GM18519 (cell line): ENCODE measurements around the gene HECW1.
"Not testable (repeated sequence)": the region's sequence is repeated elsewhere in the genome, so short reads cannot be mapped to it uniquely, and the experiment has no call there.

Experiments used
- ATAC-seq: cut with Tn5 transposase; IDR thresholded peaks from one replicate; pipeline ENCODE4 v1.9.1; 2021; ENCODE audit warnings: mild to moderate bottlenecking, moderate library complexity; ENCODE audit not compliant: unreplicated experiment, low FRiP score

The HECW1 gene

DNA sequence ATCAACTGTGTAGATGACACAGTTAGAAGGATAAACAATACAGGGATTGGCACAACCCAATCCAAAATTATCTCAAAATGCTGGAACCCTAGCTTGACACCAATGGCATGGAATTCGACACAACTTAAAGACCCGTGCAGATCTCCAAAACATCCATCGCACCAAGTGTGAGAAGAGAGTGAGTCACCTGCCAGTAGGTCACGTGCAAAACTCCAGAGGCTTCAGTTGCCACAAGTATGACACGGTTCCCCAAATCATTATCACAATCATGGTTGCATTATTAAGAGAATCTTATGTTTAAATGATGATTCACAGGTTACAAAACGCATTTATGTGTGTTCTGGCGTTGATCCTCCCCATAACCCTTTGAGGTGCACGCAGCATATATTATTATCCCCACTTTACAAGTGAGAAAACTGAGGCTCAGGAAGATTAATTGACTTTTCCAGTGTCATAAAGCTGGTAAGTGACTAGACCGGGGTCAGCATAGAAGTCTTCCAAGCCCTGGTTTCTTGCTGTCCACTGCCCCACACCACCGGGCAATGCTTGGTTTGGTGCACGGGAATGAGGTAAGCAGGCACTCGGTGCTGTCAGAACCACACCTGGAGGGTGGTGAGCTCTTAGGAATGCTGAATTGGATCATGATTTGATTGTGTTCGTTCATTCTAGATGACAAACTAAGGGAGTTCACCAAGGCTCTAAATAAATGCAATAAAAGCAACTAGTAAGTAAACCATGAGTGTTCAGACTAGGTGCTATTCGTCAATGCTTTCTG, 446.9 kb downstream of the HECW1 start:
- ATAC-seq: no peak

DNA sequence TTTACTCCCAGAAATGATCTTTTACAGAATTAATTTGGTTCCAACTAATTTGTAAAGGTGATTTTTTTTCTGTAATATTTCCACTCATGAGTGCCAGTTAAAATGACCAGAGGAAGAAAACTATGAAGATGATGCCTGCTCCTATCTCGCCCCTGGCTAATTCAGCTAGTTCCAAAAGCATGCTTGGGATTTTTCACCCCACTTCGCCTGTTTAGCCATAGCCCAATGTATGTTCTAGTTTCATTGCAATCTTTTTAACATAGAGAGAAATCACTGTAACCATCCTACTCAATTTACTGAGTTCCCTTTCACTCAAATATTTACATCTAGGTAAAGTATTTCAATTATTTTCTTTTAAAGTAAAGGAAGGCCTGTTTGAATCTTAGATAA, 447.5 kb downstream of the HECW1 start:
- ATAC-seq: no peak

DNA sequence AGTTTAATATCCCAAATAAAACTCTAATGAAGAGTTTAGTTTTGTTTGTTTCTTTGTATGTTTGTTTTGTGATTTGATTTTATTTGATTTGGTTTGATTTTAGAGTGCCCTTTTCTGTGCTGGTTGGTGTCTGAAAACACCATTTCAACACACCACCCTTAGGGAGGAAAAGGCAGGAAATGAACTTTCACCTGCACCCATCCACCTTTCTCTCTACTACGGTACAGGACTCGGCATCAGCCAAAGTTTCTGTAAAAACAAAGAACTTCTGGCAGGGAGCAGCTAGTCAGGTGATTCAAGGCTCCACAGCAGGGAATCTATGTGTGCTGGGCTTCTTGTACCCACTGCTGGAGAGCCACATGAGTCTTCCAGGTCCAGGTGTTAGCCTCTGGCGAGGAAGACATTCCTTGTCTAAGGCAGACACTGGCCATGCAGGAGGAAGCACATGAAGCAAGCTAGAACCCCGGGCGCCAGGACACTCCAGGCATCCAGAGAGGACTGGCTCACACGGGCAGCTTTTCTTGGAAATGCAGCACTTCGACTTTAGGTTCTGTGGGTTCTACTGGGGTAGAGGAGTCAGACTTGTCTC, 448.4 kb downstream of the HECW1 start:
- ATAC-seq: no peak

DNA sequence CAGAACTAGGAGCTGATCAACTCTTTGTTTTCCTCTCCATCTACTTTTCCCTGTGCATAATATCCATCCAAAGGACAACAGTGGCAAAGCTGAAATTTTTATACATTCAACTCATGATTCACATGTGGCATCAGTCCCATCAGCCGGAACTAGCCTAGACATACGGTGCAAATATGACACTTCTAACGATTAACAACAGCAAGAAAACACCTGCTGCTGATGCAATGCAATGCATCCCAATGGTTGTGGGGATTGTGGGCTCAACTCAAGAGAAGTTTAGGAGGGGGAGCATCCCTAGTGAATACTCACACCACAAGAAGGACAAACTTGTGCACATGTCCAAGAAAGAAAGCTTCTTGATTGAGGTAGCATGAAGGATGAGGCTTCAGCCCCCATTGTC, 449.9 kb downstream of the HECW1 start:
- no peak for ATAC-seq

DNA sequence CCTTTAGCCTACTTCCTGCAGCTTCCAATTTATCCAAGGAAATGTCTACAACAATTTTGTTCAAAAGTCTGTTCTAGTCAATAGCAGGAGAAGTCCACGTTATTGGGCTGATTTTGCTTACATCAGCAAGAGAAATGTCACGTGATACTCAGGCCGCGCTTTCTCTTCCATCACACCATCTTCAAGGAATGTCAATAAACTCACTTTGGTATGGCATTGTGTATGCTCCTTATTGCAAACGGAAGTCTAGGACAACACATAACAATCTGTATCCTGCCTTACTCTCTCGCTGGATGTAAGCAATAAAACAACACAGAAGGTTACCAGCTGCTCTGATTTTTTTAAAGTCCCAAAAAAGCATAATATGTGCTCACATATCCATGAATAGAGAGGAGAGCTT, 453.3 kb downstream of the HECW1 start:
- ATAC-seq: no peak

DNA sequence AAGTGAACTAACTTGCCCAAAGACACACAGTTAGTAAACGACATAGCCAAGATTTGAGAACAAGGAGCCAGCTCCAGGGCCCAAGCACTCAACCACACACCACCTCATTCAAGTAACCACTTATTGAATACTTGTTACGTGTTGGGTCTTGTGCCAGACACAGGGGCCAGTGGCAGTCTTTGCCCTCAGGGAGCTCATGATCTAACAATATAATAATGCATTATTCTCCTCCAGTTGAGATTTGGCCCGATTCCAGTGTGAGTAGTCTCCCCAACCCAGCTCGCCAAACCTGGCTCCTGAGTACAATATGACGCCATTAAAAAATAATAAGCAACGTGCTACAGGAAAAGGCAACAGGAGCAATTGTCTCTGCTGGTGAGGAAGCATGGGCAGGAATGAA, 456.1 kb downstream of the HECW1 start:
- ATAC-seq: no peak

DNA sequence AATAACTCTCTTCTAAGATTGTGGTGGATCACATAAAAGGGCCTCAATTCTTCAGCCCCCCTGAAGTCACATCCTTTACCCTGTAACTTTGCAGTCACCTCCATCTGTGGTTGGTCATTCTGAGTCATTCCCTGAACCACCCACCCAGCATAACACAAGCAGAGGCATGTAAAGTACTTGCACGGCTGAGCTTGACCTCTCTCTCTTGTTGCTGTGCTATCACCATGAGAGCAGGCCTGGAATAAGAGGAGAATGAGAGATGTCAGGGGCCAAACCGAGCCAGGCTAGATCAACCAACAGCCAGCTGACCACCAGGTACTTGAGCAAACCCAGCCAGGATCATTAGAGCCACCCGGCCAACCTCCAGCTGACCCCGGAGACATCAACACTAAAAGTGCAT, 457.0 kb downstream of the HECW1 start:
- peak; percentile 55 for ATAC-seq

DNA sequence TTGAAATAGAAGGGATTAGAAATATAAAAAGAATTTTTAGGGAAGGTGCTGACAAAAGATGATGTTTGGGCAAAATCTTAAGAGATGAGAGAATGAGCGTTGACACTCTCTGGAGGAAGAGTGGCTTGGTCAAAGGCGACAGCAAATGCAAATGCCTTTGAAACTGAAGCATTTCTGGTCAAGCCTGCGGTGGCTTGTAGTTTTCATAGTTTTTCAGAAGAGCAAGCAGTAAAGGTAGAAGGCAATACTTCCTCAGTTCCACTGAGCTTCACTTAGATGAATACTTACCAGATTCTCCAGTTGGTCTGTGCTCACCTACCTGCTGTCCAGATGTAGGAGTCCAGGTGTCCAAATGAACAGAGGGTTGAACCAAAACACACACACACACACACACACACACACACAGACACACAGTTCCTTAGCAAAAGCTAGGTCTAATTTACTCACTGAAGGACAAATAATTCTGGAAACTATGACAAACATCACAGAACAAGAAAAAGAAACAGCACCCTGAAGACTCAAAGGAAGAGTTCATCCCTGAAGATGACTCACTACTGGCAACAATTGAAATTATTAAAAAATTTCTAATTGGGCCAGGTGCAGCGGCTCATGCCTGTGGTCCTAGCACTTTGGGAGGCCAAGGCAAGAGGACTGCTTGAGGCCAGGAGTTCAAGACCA, 458.4 kb downstream of the HECW1 start:
- no peak for ATAC-seq

DNA sequence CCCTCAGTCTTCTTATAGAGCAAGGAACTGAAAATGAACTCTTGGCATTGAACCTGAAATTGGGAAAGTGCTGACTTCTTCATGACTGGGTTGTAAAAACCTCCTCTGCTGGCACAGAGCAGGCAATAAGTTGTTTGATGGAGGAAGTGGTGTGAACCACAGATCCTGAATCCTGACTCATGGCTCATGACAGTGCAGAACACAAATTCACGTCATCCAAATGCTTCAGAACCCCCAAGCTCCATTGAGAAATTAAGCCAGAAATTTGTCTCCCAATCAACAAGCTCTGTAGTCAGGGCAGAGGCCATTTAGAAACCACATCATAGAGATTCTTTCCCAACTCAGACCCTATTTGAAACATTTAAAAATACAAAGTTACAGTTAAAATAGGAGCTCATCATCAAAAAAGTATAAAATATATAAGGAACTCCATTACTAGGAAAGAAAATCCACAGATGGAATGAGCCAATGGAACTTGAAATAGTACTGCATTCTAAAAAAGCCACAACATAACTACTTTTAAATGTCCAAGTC, 460.1 kb downstream of the HECW1 start:
- peak; percentile 38 for ATAC-seq

DNA sequence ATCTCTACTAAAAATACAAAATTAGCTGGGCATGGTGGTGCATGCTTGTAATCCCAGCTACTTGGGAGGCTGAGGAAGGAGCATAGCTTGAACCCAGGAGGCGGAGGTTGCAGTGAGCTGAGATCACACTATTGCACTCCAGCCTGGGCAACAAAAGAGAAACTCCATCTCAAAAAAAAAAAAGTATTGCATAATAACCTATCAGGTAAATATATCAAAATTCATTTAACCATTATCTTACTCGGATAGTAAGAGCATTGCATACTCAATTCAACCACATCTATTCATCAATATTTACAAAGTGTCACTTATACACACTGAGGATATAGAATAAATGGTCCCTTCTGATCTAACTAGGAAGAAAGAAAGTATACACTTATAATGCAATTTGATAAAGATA, 461.4 kb downstream of the HECW1 start:
- not testable (repeated sequence) for ATAC-seq

DNA sequence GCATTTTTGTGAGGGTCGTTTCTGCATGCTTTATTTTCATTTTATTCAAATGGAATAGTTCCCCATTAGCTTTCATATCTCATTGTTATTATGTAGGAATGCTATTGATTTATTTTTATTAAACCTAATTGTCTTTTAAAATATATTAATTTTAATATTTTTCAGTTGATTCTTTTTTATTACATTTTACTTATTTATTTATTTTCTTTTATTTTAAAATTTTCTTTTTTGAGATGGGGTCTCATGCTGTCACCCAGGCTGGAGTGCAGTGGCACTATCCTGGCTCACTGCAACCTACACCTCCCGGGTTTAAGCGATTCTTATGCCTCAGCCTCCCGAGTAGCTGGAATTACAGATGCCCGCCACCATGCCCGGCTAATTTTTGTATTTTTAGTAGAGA, 463.1 kb downstream of the HECW1 start:
- no peak for ATAC-seq

DNA sequence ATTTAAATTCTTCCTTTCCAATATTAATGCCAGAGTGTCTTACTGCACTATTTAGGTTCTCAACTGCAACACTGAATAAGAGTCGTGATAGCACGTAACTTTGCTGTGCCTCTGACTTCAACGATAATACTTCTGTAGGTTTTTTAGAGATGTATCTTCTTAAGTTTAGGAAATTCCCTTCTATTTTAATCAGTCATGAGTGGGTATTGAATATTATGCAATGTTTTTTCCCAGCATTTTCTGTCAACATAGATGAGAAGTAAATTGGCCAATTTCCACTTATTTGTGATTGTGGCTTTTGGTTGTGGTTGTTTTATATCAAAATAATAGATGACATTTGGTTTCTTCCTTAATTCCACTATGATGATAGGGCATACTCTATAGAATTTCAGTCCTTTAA, 463.8 kb downstream of the HECW1 start:
- ATAC-seq: no peak

DNA sequence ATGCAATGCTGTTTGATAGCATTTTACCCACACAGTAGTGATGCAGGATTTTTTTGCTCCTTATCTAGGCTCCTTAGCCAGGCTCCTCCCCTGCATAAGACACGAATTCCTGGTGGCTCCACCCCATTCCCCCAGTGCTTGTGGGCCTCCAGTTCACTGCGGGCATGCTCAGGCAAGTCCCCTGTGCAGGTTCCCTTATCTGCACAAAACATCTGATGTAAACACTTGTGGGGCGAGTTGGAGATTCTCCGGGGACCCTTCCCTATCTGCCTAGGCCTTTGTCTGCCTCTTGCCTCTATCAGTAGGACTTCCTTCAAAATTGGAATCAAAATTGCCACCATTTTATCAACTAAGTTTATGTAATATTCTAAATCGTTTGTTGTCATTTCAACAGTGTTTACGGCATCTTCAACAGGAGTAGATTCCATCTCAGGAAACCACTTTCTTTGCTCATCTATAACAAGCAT, 465.1 kb downstream of the HECW1 start:
- ATAC-seq: no peak

DNA sequence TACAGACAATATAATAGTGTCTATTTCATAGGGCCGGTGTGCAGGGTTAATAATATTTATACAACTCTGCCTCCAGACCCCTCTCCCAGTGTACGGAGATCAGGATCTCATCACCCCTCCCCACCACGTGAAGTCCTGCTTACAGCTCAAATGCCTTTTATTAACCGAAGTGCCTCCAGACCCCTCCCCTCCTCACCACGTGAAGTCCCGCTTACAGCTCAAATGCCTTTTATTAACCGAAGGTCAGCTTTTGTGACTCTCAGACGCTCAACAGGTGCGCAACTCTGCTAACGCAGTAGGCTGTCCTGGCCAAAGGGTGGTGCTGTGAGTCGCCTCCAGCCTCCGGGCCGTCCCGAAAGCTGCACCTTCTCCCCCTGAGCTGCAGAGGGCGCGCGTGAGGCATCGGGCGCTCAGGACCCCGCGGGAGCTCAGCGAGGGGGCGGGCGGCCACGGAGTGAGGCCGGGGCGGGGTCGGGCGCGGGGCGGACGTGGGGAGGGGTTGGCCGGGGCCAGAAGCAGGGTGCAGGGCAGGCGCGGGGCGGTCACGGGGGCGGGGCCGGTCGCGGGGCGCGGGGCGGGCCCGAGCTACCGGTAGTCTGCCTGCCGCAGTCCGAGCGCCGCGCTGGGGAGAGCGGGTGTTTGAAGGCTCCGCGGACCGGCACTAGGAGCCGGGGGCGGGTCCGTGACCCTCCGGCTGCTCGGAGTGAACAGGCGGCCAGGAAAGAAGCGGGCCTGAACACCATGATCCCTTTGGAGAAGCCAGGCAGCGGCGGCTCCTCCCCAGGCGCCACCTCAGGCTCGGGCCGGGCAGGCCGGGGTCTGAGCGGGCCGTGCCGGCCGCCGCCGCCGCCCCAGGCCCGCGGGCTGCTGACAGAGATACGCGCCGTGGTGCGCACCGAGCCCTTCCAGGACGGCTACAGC, 470.3 kb downstream of the HECW1 start, which contains the start of gene STK17A:
STK17A (plus strand) TSS at position 606 of the 921 bp plus-strand sequence; CDS start at position 742, 136 bp downstream.
- peak; percentile 53 for ATAC-seq

DNA sequence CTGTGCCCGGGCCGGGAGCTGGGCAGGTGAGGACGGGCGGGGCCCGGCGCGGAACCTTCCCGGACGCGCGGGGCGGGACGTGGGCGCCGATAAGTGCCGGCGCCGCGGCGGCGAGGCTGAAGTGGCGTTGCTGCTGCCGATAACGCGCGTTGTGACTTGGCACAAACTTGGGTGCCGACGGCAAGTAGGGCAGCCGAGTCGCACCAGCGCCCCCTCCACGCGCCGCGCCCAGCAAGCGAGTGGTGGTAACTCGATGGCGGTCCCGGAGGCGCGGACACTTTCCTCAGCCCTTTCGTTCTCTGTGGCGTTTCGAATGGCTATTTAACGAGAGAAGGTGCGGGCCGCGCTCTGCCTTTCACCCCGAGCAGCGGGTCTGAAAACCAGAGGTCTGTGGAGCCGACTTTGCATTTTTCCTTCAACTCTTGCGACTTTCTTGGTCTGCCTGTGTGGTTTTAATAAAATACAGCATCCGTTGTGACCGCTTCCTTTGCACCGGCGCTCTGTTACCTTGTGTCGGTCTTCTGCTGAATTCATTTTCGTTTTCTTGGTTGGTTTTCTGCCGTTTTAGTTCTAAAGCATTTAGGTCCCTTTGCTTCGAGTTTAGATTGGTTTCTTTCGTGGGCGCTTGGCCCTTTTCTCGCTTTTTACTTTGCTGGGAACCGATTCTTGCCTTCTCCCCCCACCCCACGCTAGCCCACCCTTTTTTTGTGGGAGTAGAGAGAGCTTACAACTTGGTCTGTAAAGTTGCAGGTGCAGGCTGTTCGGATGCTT, 471.2 kb downstream of the HECW1 start:
- peak; percentile 1 for ATAC-seq

DNA sequence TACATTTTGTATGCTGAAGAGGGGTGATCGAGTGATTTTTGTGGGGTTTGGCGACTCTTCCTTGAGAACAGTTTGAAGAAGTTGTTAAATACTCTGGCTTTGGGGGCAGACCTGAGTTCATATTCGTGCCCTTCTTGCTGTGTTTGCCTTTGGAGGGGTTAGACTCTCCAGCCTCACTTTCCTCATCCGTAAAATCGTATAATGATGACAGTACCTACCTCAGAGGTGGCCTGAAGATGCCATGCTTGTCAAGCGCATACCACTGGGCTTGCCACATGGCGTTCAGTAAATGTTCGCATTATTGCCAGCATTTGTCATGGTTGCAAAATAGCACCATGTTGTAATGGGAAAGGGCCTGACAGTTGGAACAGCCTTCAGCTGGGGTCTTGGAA, 471.7 kb downstream of the HECW1 start:
- ATAC-seq: no peak

DNA sequence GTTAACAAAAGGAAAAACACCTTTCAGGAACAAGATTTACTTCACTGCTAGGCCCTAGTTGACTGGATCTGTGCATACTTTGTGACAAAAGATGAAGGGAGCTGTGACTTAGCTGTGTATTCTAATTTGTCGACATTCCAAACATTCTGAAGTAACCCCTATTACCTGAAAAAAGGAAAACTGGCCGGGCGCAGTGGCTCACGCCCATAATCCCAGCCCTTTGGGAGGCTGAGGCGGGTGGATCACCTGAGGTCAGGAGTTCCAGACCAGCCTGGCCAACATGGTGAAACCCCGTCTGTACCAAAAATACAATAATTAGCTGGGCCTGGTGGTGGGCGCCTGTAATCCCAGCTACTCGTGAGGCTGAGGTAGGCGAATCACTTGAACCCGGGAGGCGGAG, 472.3 kb downstream of the HECW1 start:
- not testable (repeated sequence) for ATAC-seq

DNA sequence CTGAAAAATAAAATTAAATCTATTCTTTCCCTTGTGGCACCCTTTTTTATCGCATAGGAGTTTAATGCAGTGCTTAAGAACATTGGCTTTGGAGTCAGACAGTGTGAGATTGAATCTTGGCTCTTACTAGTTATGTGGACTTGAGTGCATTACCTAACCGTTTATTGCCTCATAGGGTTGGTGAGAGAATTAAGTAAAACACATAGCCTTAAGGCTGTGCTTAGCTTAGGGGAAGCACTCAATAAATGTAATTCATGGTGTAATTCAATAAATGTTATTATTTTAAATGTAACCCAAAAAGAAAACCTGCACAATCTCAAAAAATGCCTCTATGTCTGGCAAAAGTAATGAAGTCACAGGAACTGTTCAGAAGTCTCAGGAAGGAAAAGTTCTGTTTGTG, 473.1 kb downstream of the HECW1 start:
- no peak for ATAC-seq

DNA sequence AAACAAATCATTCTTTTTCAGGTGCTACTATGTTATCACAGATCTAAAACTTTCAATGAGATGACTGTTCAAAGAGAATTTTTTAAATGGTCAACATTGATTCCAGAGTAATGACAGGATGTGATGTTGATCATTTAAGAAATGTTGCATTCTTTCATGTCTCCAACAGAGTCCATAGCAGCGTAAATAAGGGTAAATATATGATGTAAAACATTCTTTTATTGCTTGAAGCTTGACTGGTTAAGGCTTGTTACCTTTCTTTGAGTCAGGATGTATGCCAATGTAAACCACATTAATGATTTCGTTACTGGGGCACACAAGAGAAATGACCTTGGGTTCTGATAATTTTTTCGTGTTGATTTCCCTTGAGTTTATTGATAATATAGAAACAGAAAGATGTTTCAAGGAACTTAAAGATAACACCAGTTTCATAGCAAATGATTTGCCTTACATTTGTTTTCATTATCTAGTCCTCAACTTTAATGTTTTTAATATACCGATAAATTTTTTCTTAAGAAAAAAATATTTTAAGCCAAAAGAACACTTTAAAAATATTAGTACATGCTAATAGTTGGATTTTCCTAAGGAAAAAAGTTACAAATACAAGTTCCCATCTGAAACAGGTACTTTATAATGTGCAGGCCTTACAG, 473.9 kb downstream of the HECW1 start:
- no peak for ATAC-seq
